MCF 10A (cell line): ENCODE results near the gene SBF2. TPM values are rescaled to one million over a fixed set of nuclear protein-coding genes. Genes with fewer than 3 reads are reported as not detected.

Experiments
- BruUV-seq: library from RNA; stranded (reverse); fragments of 400-500 nt; replicated peaks from 2 replicates; lab custom pipeline; 2021; lab: Mats Ljungman, UMichigan
- CTCF ChIA-PET: fragments of 300-600 bp; sonication (Branson Sonifier 250); formaldehyde crosslinking; extraction: SDS; loops from one replicate; lab custom pipeline; 2021; ENCODE audit warnings: antibody characterized with exemption, inconsistent platforms; lab: Yijun Ruan, JAX
- POLR2A ChIA-PET: fragments of 300-600, 350-650 bp; sonication (Branson Sonifier 250); formaldehyde crosslinking; extraction: SDS; loops from one replicate; lab custom pipeline; 2020; ENCODE audit warnings: antibody characterized with exemption, inconsistent platforms; lab: Yijun Ruan, JAX
- DNase-seq: peaks from one replicate; pipeline ENCODE4 v3.0.0-alpha.2; 2018; ENCODE audit not compliant: unreplicated experiment
- H3K27ac Mint-ChIP-seq: one replicate; pipeline ENCODE4 v1.8.0; 2022; ENCODE audit warnings: mild to moderate bottlenecking, low read depth, mixed read lengths; ENCODE audit not compliant: unreplicated experiment
- H3K27me3 Mint-ChIP-seq: one replicate; pipeline ENCODE4 v1.8.0; 2022; ENCODE audit warnings: mixed read lengths; ENCODE audit not compliant: insufficient read depth, unreplicated experiment
- H3K36me3 Mint-ChIP-seq: one replicate; pipeline ENCODE4 v1.8.0; 2022; ENCODE audit warnings: mild to moderate bottlenecking, moderate library complexity, mixed read lengths; ENCODE audit not compliant: insufficient read depth, unreplicated experiment
- H3K4me1 Mint-ChIP-seq: one replicate; pipeline ENCODE4 v1.8.0; 2022; ENCODE audit warnings: mixed read lengths; ENCODE audit not compliant: insufficient read depth, unreplicated experiment
- H3K4me3 Mint-ChIP-seq: one replicate; pipeline ENCODE4 v1.8.0; 2022; ENCODE audit warnings: mild to moderate bottlenecking, moderate library complexity, mixed read lengths; ENCODE audit not compliant: unreplicated experiment
- H3K9me3 Mint-ChIP-seq: one replicate; pipeline ENCODE4 v1.8.0; 2022; ENCODE audit warnings: mixed read lengths; ENCODE audit not compliant: unreplicated experiment
- CTCF ChIP-seq: fragments of 200-600 bp; IDR thresholded peaks from one replicate; pipeline ENCODE4 v1.8.0; 2022; ENCODE audit warnings: antibody characterized with exemption, mild to moderate bottlenecking; ENCODE audit not compliant: unreplicated experiment
- intact Hi-C: fragments of 100-400 bp; cut with micrococcal nuclease; formaldehyde crosslinking; loops from 2 replicates; pipeline ENCODE4 v1.14.1; 2022
- total RNA-seq: library from RNA; stranded (reverse); gene quantifications from 2 replicates; pipeline ENCODE4 v1.2.3, GENCODE V29; 2022

SBF2 gene
- total RNA-seq, 1 experiment from 2014 or later, result 28.3 TPM

DNA sequence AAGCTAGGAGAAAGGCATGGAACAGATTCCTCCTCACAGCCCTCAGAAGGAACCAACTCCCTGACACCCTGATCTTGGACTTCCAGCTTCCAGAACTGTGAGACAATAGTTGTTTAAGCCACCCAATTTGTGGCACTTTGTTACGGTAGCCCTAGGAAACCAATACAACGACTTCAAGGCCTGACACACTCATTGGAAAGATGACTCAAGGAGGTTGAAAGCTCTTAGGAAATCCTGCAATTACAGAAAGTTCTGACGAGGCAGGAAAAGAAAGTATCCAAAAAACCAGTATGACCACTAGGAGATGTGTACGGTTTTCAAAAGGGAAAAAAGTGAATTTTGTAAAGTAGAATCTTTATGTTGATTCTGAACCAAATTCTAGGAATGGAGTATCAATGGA lies 468.7 kb downstream of the SBF2 start:
- Mint-ChIP-seq H3K9me3 (no peaks in the 10 kb centered on the region), H3K36me3 (peaks cover 15% of the 10 kb centered on the region), H3K27ac (peak overlapping the region; percentile 69), H3K4me1 (peaks cover 7% of the 10 kb centered on the region), H3K27me3 (no peaks in the 10 kb centered on the region), H3K4me3 (no peak overlapping the region)
- no TSS peak for BruUV-seq
- ChIA-PET POLR2A (interaction anchor here (0.6 to 2.2 kb wide), 5 partner anchors 9 to 288 kb away, joined by 3 to 7 read pairs (median 3); no protein-coding TSS in a partner anchor), CTCF (interaction anchor here (1.1 kb wide), 1 partner anchor 9 kb away, joined by 4 read pairs; no protein-coding TSS in a partner anchor)
- peak; percentile 49 for DNase-seq
- no peak for TF ChIP-seq CTCF
- intact Hi-C loops, result no loop called here

DNA sequence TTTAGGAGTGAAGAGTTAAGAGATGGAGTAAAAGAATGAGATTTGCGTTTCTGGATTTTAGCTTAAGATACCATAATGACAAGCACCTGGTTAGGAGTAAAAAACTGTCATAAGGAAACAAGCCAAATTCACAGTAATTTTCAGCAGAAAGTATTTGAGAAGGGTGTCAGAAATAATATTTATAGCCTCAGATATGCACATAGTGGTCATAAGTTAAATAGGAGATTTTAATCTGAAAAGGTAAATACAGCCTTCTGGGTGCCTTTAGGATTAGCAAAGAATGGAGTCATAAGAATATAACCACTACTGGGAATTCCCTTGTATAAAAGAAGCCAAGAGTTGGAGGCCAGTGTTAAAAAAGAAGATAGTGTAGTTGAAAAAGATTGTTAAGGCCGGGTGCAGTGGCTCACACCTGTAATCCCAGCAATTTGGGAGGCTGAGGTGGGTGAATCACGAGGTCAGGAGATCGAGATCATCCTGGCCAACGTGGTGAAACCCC lies 470.1 kb downstream of the SBF2 start:
- Mint-ChIP-seq H3K4me3 (no peak overlapping the region), H3K27me3 (no peaks in the 10 kb centered on the region), H3K27ac (no peak overlapping the region), H3K36me3 (peaks cover 14% of the 10 kb centered on the region), H3K4me1 (peaks cover 7% of the 10 kb centered on the region), H3K9me3 (no peaks in the 10 kb centered on the region)
- CTCF ChIA-PET, result interaction anchor here (1.3 to 1.8 kb wide), 2 partner anchors 16 to 17 kb away, joined by 3 read pairs; no protein-coding TSS in a partner anchor
- TF ChIP-seq CTCF, result no peak
- POLR2A ChIA-PET, result interaction anchor here (1.1 kb wide), 1 partner anchor 20 kb away, joined by 3 read pairs; no protein-coding TSS in a partner anchor
- intact Hi-C loops, result no loop called here
- DNase-seq, result no peak
- BruUV-seq, result no TSS peak

DNA sequence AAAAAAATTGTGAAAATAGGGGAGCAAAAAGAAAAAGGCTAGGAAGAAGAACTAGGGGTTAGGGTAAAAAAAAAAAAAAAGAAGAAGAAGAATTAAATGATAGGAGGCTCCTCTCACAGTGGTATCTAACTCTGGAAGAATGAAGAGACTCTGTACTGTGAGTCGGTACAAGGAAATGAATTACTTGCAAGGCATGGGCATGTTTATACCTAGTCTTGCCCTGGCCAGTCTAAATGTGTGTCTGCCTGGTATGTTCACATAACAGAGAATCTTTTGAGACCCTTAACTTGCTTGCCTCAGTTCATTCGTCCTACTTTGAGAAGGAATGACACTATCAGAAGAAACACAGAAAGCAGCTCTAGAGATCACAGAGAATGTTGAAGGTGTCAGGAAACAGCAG lies 470.6 kb downstream of the SBF2 start:
- no peak overlapping the region for H3K4me3 Mint-ChIP-seq
- H3K4me1 Mint-ChIP-seq, result peaks cover 7% of the 10 kb centered on the region
- H3K9me3 Mint-ChIP-seq, result no peaks in the 10 kb centered on the region
- no peaks in the 10 kb centered on the region for H3K27me3 Mint-ChIP-seq
- intact Hi-C loops, result no loop called here
- no peak for TF ChIP-seq CTCF
- ChIA-PET POLR2A (interaction anchor here (1.0 to 1.1 kb wide), 2 partner anchors 8 to 20 kb away, joined by 3 to 5 read pairs; no protein-coding TSS in a partner anchor), CTCF (interaction anchor here (1.3 to 1.8 kb wide), 2 partner anchors 16 to 17 kb away, joined by 3 read pairs; no protein-coding TSS in a partner anchor)
- DNase-seq, result no peak
- peaks cover 17% of the 10 kb centered on the region for H3K36me3 Mint-ChIP-seq
- H3K27ac Mint-ChIP-seq, result no peak overlapping the region
- no TSS peak for BruUV-seq

DNA sequence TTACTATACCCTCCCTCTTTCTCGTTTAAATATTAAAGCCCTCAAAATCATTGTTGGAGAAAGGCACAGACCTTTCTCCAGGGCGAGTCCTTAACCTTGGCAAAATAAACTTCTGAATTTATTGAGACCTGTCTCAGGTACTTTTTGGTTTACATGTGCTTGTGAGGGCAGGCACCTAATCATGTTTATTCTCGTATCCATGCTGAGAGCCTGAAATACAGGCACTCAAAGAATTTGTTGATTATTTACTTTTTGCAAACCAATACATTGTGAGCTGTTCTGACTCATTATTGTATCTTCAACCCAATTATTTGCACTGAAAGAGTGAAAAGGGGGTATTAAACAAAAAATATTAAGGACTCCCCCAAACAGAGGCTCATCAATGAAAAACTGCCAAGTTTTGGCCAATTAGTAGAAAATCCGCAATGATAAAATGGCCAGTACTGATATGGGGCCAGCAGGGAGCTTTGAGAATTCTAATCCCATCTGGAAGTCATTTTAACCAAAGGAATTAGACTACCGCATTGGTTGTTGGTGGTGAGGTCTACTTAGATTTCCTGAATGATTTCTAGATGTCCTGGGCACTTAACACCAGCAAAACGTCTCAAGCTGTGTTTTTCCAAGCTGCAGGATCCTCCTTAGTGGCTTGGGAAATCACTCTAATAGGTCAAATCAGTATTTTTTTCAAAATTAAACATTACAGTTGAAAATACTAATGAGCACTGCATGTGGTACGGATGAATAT lies 472.8 kb downstream of the SBF2 start:
- intact Hi-C loops, result no loop called here

More for the DNA sequence above, 472.8 kb downstream of the SBF2 start:
- H3K27ac Mint-ChIP-seq, result no peak overlapping the region
- no peaks in the 10 kb centered on the region for H3K9me3 Mint-ChIP-seq
- BruUV-seq, result no TSS peak
- H3K4me3 Mint-ChIP-seq, result no peak overlapping the region
- TF ChIP-seq CTCF, result no peak
- POLR2A ChIA-PET, result interaction anchor here (1.0 kb wide), 1 partner anchor 26 kb away, joined by 3 read pairs; no protein-coding TSS in a partner anchor
- no peaks in the 10 kb centered on the region for H3K27me3 Mint-ChIP-seq
- peaks cover 7% of the 10 kb centered on the region for H3K4me1 Mint-ChIP-seq
- no peak for DNase-seq
- CTCF ChIA-PET, result no interaction called here
- H3K36me3 Mint-ChIP-seq, result peaks cover 19% of the 10 kb centered on the region
